ENCODE results near the gene GRM8. TPM values are rescaled to one million over a fixed set of nuclear protein-coding genes. Genes with fewer than 3 reads are reported as not detected.
A peak's percentile ranks its signal among the peaks of the same experiment; 100 is the strongest.

The GRM8 gene
- total RNA-seq, 1 experiment from 2014 or later = 1.8 TPM

DNA sequence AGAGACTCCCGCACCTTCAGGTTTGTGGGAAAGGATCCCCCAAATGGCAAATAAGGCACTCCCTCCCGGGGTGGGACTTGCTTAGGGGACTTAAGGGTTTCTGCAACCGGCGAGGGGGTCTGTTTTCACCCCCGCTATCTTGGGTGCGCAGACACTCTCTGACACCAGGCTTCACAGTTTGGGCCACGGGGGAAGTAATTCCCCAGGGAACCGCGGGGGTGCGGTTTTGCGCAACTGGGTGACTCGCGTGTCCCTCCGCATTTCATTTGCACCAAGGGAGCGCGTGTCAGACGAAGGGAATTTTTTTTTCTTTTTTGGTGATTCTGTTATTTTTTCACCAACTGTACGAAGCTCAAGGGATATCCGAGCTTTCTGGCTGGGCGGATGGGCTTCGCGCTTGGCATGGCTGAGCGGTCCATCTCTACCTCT, 1.7 kb downstream of the GRM8 start:
- no CpG with 5 or more reads among the region's 23 CpGs for WGBS (ENCODE audit: extremely low coverage, insufficient read length, low lambda C conversion rate)
- Histone ChIP-seq H3K4me1 (ENCODE audit: insufficient read depth, low read length) (no peaks in the 10 kb centered on the region), H2AK5ac (ENCODE audit: insufficient read length, low read length) (no peak overlapping the region), H4K91ac (ENCODE audit: insufficient read length, low read depth, low read length) (no peak overlapping the region), H3K4ac (ENCODE audit: low read depth, low read length) (no peak overlapping the region), H3K56ac (ENCODE audit: insufficient read length, low read depth, low read length) (no peak overlapping the region), H2BK120ac (ENCODE audit: low read depth, low read length, poor library complexity, severe bottlenecking) (no peak overlapping the region), H2AFZ (ENCODE audit: low read length) (no peak overlapping the region), H3T11ph (ENCODE audit: low read length) (no peak overlapping the region), H4K20me1 (ENCODE audit: control insufficient read depth, insufficient read depth, insufficient read length) (no peaks in the 10 kb centered on the region), H2BK12ac (ENCODE audit: insufficient read length, low read depth, low read length) (no peak overlapping the region), H4K8ac (replicated peaks; ENCODE audit: insufficient read length, low read depth, low read length) (no peak overlapping the region), H3K27me3 (ENCODE audit: insufficient read depth, low read length) (peaks cover 45% of the 10 kb centered on the region), H3K4me2 (ENCODE audit: insufficient read depth, insufficient read length, low read length) (peak overlapping the region; percentile 59), H4K5ac (ENCODE audit: insufficient read length, low read depth, low read length) (no peak overlapping the region), H3K79me1 (ENCODE audit: insufficient read depth, low read depth, low read length, poor library complexity, severe bottlenecking) (no peaks in the 10 kb centered on the region), H3K14ac (ENCODE audit: insufficient read depth, low read length) (no peak overlapping the region), H2BK5ac (ENCODE audit: insufficient read length, low read length) (no peak overlapping the region), H3K9ac (ENCODE audit: extremely low read depth, insufficient read length, low read length) (no peak overlapping the region), H3K23me2 (ENCODE audit: insufficient read length, low read depth, low read length, poor library complexity, severe bottlenecking) (peaks cover 24% of the 10 kb centered on the region), H3K18ac (ENCODE audit: insufficient read length, low read depth, low read length) (no peak overlapping the region), H3K79me2 (ENCODE audit: insufficient read depth, low read length) (no peaks in the 10 kb centered on the region), H3K9me3 (ENCODE audit: control insufficient read depth, low read depth, low read length) (no peaks in the 10 kb centered on the region), H3K23ac (ENCODE audit: insufficient read length, low read depth, low read length) (no peak overlapping the region), H2BK20ac (ENCODE audit: low read depth, low read length, poor library complexity, severe bottlenecking) (no peak overlapping the region), H2BK15ac (ENCODE audit: low read depth, low read length) (no peak overlapping the region), H3K27ac (ENCODE audit: insufficient read length, low read depth, low read length) (no peak overlapping the region)
- H3K4me3 Mint-ChIP-seq = peak overlapping the region; percentile 44 to 78
- peaks cover 90% of the 10 kb centered on the region for H3K27me3 Mint-ChIP-seq (ENCODE audit: low read depth)
- H3K9me3 Mint-ChIP-seq = 0 out of 5 replicates have a peak, but pooled peaks cover 0 to 2% of the 10 kb centered on the region in 2 experiments
- DNase-seq = no peak
- peaks cover 10 to 18% of the 10 kb centered on the region in 2 experiments for H3K4me1 Mint-ChIP-seq
- TF ChIP-seq, protein P1, sequence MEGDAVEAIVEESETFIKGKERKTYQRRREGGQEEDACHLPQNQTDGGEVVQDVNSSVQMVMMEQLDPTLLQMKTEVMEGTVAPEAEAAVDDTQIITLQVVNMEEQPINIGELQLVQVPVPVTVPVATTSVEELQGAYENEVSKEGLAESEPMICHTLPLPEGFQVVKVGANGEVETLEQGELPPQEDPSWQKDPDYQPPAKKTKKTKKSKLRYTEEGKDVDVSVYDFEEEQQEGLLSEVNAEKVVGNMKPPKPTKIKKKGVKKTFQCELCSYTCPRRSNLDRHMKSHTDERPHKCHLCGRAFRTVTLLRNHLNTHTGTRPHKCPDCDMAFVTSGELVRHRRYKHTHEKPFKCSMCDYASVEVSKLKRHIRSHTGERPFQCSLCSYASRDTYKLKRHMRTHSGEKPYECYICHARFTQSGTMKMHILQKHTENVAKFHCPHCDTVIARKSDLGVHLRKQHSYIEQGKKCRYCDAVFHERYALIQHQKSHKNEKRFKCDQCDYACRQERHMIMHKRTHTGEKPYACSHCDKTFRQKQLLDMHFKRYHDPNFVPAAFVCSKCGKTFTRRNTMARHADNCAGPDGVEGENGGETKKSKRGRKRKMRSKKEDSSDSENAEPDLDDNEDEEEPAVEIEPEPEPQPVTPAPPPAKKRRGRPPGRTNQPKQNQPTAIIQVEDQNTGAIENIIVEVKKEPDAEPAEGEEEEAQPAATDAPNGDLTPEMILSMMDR (conservative IDR thresholded peaks at IDR 0.05) = no peak
- no peaks in the 10 kb centered on the region; a peak in 1 of 7 replicates for H3K36me3 Mint-ChIP-seq (ENCODE audit: insufficient read depth in 1 of 3, low read depth in 3 of 3)
- no peak overlapping the region for H3K27ac Mint-ChIP-seq

Measured in H9 (cell line).